HG03460 (cell line): Measurements from ENCODE around the gene MDFIC.
"Not testable (repeated sequence)": the region's sequence is repeated elsewhere in the genome, so short reads cannot be mapped to it uniquely, and the experiment has no call there.

ENCODE experiments used
- ATAC-seq: cut with Tn5 transposase; IDR thresholded peaks from one replicate; pipeline ENCODE4 v1.9.1; 2021; ENCODE audit not compliant: unreplicated experiment

MDFIC gene

GRCh38 chr7:114922026-114922651, at the start of gene MDFIC:
Gene MDFIC (plus strand): TSS chr7:114922094. CDS start chr7:114923034, 940 bp downstream.
- peak; percentile 40 for ATAC-seq

- ATAC-seq, result no peak
Observed at GRCh38 chr7:114874170-114874569, 47.7 kb upstream of the MDFIC start.

- no peak for ATAC-seq
Observed at GRCh38 chr7:114875186-114875585, 46.7 kb upstream of the MDFIC start.

GRCh38 chr7:114879554-114879953, 42.3 kb upstream of the MDFIC start:
- ATAC-seq, result no peak

GRCh38 chr7:114885836-114886235, 36.1 kb upstream of the MDFIC start:
- ATAC-seq, result no peak

- ATAC-seq, result no peak
Observed at GRCh38 chr7:114886241-114886640, 35.7 kb upstream of the MDFIC start.

GRCh38 chr7:114889116-114889515, 32.8 kb upstream of the MDFIC start:
- ATAC-seq, result not testable (repeated sequence)

- peak; percentile 70 for ATAC-seq
Observed at GRCh38 chr7:114889646-114890285, 32.1 kb upstream of the MDFIC start.

- ATAC-seq, result no peak
Observed at GRCh38 chr7:114890561-114890960, 31.3 kb upstream of the MDFIC start.

- ATAC-seq, result no peak
Observed at GRCh38 chr7:114900127-114900526, 21.8 kb upstream of the MDFIC start.

- ATAC-seq, result no peak
Observed at GRCh38 chr7:114901771-114902170, 20.1 kb upstream of the MDFIC start.

- no peak for ATAC-seq
Observed at GRCh38 chr7:114903131-114903530, 18.8 kb upstream of the MDFIC start.

GRCh38 chr7:114910787-114911186, 11.1 kb upstream of the MDFIC start:
- no peak for ATAC-seq

- no peak for ATAC-seq
Observed at GRCh38 chr7:114911411-114911810, 10.5 kb upstream of the MDFIC start.

GRCh38 chr7:114916261-114916892, 5.5 kb upstream of the MDFIC start:
- ATAC-seq, result peak; percentile 95

GRCh38 chr7:114917211-114917839, 4.6 kb upstream of the MDFIC start:
- no peak for ATAC-seq

GRCh38 chr7:114919587-114919986, 2.3 kb upstream of the MDFIC start:
- ATAC-seq, result no peak

- ATAC-seq, result no peak
Observed at GRCh38 chr7:114921631-114922025, 266 bp upstream of the MDFIC start.

GRCh38 chr7:114922652-114923402, 933 bp downstream of the MDFIC start:
- ATAC-seq, result peak; percentile 31

GRCh38 chr7:114923403-114923713, 1.5 kb downstream of the MDFIC start:
- ATAC-seq, result no peak

- ATAC-seq, result no peak
Observed at GRCh38 chr7:114924038-114924712, 2.3 kb downstream of the MDFIC start.
